Measurements from ENCODE around the gene CCNY.

The CCNY gene

DNA sequence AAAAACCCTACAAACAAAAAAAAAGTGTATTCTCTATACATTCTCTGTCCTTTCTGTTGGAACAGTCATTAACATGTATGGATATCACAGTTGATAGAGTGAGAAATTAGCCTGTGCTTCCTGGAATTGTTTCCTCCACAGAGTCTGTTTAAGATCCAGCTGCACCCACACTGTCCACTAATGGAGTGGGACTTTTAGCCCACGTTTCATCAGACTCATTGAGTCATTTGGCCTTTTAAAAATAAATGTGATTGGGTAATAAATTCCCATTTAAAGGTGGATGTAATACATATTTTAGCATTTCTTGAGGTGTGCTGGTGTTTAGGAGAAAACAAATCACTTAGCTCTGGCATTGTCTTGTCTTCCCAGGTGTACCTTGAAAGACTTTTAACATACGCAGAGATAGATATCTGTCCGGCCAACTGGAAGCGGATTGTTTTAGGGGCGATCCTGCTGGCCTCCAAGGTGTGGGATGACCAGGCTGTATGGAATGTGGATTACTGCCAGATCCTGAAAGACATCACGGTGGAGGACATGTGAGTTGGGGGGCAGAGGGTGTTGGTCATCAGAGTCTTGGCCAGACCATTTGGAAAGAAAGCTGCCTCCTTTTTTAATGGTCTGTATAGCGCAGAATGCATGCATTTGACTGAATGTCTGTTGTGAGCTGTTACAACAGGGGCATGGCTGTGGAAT lies 216.5 kb downstream of the CCNY start:
- peak; percentile 77 for ATAC-seq (ENCODE audit: low read depth)
- Histone ChIP-seq H3K4me1 (ENCODE audit: insufficient read depth, poor library complexity, severe bottlenecking) (peaks cover 14% of the 10 kb centered on the region), H3K27ac (ENCODE audit: poor library complexity, severe bottlenecking) (peak overlapping the region; percentile 49), H3K9me3 (ENCODE audit: severe bottlenecking) (no peaks in the 10 kb centered on the region), H3K27me3 (ENCODE audit: insufficient read depth, poor library complexity, severe bottlenecking) (no peaks in the 10 kb centered on the region), H3K36me3 (ENCODE audit: low read depth) (peaks cover 36% of the 10 kb centered on the region), H3K4me3 (ENCODE audit: severe bottlenecking) (no peak overlapping the region)
- TF ChIP-seq, protein P1, sequence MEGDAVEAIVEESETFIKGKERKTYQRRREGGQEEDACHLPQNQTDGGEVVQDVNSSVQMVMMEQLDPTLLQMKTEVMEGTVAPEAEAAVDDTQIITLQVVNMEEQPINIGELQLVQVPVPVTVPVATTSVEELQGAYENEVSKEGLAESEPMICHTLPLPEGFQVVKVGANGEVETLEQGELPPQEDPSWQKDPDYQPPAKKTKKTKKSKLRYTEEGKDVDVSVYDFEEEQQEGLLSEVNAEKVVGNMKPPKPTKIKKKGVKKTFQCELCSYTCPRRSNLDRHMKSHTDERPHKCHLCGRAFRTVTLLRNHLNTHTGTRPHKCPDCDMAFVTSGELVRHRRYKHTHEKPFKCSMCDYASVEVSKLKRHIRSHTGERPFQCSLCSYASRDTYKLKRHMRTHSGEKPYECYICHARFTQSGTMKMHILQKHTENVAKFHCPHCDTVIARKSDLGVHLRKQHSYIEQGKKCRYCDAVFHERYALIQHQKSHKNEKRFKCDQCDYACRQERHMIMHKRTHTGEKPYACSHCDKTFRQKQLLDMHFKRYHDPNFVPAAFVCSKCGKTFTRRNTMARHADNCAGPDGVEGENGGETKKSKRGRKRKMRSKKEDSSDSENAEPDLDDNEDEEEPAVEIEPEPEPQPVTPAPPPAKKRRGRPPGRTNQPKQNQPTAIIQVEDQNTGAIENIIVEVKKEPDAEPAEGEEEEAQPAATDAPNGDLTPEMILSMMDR (IDR thresholded peaks at IDR 0.05; ENCODE audit: poor library complexity, severe bottlenecking): no peak
- no peak for DNase-seq (ENCODE audit: low spot score)

DNA sequence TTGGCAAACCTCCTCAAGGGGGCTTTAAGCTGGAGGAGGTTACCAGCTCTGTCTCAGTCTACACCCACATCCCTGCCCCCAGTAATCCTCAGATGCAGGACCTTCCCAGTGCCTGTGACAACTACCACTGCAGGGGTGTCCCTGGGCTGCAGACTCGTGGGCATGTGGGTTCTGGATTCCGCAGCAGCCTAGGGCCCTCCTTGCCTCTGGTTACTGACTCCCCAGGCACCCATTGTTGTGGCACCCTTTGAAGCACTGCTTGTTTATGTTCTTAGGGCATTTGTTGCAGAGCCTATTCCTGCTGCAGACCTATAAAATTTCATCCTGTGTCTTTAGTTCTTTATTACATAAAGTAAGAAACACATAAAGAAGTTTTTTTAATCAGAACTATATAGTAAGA lies 217.7 kb downstream of the CCNY start:
- no peak for DNase-seq (ENCODE audit: low spot score)
- Histone ChIP-seq H3K4me3 (ENCODE audit: severe bottlenecking) (no peak overlapping the region), H3K4me1 (ENCODE audit: insufficient read depth, poor library complexity, severe bottlenecking) (peaks cover 14% of the 10 kb centered on the region), H3K27ac (ENCODE audit: poor library complexity, severe bottlenecking) (no peak overlapping the region), H3K9me3 (ENCODE audit: severe bottlenecking) (no peaks in the 10 kb centered on the region), H3K36me3 (ENCODE audit: low read depth) (peaks cover 35% of the 10 kb centered on the region), H3K27me3 (ENCODE audit: insufficient read depth, poor library complexity, severe bottlenecking) (no peaks in the 10 kb centered on the region)
- TF ChIP-seq, protein P1 (IDR thresholded peaks at IDR 0.05; ENCODE audit: poor library complexity, severe bottlenecking): no peak
- ATAC-seq (ENCODE audit: low read depth): no peak

DNA sequence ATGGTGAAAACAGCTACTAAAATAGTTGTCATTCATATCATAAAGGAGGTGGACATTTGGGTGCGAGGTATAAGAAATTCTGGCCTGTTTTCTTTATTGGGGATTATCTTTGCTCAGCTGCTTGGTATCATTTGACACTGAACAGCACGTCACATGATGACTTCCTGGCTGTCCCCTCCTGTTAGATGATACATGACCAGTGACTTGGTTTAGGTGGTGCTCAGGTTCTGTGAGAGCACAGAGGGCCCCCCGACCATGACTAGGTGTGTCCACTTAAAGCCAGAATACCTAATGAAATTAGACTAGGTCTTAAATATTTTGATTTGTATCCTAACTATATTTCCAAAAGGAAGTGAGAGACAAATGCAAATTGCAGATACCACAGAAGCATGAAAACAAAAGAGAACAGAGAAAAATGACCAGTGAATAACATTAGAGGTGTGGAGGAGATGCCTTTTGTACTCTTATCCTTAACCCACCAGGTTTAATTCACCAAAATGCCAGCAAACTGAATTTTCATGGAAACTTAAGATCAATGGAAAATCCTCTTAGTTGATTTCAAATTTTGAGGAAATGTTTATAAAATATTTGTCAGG lies 218.2 kb downstream of the CCNY start:
- no peak for DNase-seq (ENCODE audit: low spot score)
- no peaks in the 10 kb centered on the region for H3K9me3 ChIP-seq (ENCODE audit: severe bottlenecking)
- TF ChIP-seq, protein P1 (IDR thresholded peaks at IDR 0.05; ENCODE audit: poor library complexity, severe bottlenecking): no peak
- H3K36me3 ChIP-seq (ENCODE audit: low read depth): peaks cover 35% of the 10 kb centered on the region
- peaks cover 14% of the 10 kb centered on the region for H3K4me1 ChIP-seq (ENCODE audit: insufficient read depth, poor library complexity, severe bottlenecking)
- H3K4me3 ChIP-seq (ENCODE audit: severe bottlenecking): no peak overlapping the region
- H3K27me3 ChIP-seq (ENCODE audit: insufficient read depth, poor library complexity, severe bottlenecking): no peaks in the 10 kb centered on the region
- no peak for ATAC-seq (ENCODE audit: low read depth)
- H3K27ac ChIP-seq (ENCODE audit: poor library complexity, severe bottlenecking): no peak overlapping the region

DNA sequence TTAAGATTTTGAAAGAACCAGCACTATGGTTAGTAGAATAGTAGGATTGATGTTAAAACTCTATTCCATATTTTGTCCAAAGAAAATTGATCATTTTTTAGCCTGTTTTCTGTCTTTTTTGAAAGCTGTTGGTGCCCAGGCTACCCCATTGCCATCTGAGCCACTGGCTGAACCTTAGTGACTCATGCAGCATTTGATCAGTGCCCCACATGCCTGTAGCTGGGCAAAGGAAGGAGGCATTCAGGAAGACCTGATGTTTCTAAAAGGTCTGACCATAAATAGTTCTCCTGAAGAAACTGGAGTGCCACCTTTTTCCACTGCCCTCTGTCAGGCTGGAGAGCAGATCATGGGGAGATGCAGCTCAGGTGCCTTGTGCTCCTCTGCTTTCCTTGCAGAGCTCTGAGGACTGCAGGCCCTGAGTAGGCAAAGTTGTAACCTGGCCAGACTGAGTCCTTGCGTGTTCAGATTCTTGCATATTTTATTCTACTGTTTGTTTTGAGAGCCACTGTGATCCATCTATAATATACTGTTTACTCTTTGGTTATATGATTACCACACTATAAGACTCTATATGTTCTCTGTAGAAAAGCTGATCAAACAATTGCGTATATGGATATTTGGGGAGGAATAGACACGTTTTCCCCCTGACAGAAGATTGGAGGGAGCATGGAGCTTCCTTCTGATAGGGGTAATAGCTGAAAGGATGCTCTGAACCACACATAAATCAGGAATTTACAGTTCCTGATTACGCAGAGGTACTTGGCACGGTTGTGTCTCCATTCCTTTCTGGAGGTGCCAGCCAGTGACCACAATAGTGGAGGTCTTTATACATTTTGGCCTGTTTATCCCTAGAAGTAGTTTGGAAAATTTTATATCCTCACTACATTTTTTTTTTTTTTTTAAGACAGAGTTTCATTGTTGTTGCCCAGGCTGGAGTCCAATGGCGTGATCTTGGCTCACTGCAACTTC lies 219.9 kb downstream of the CCNY start:
- no peak overlapping the region for H3K4me3 ChIP-seq (ENCODE audit: severe bottlenecking)
- ATAC-seq (ENCODE audit: low read depth) (peak; percentile 63; the same call in 2 of the 3 replicates), DNase-seq (ENCODE audit: low spot score) (no peak)
- H3K4me1 ChIP-seq (ENCODE audit: insufficient read depth, poor library complexity, severe bottlenecking): peaks cover 14% of the 10 kb centered on the region
- H3K27me3 ChIP-seq (ENCODE audit: insufficient read depth, poor library complexity, severe bottlenecking): no peaks in the 10 kb centered on the region
- peaks cover 31% of the 10 kb centered on the region for H3K36me3 ChIP-seq (ENCODE audit: low read depth)
- H3K9me3 ChIP-seq (ENCODE audit: severe bottlenecking): no peaks in the 10 kb centered on the region
- TF ChIP-seq, protein P1 (IDR thresholded peaks at IDR 0.05; ENCODE audit: poor library complexity, severe bottlenecking): no peak
- no peak overlapping the region for H3K27ac ChIP-seq (ENCODE audit: poor library complexity, severe bottlenecking)

Measured in RWPE2 (cell line).